T1000 (cell line): ENCODE measurements around the gene WEE2.
"Not testable (repeated sequence)": the region's sequence is repeated elsewhere in the genome, so short reads cannot be mapped to it uniquely, and the experiment has no call there.

Experiments used
- DNase-seq: peaks from one replicate; lab custom pipeline; 2025; ENCODE audit warnings: mixed read lengths; lab: John Stamatoyannopoulos, UW

WEE2 gene

GRCh38 chr7:141708351-141708750 lies at the start of gene WEE2:
TSS of gene WEE2 (plus strand) at chr7:141708353. CDS start at chr7:141708759, 406 bp downstream.
- DNase-seq = no peak

GRCh38 chr7:141659501-141659900 lies 48.7 kb upstream of the WEE2 start:
- no peak for DNase-seq

GRCh38 chr7:141660259-141660658 lies 47.9 kb upstream of the WEE2 start:
- no peak for DNase-seq

GRCh38 chr7:141663081-141663849 lies 44.9 kb upstream of the WEE2 start:
- no peak for DNase-seq

- no peak for DNase-seq
Measured at GRCh38 chr7:141664450-141664849, 43.7 kb upstream of the WEE2 start.

GRCh38 chr7:141665208-141666035 lies 42.7 kb upstream of the WEE2 start:
- no peak for DNase-seq

- DNase-seq = no peak
Measured at GRCh38 chr7:141666071-141666470, 42.1 kb upstream of the WEE2 start.

- DNase-seq = no peak
Measured at GRCh38 chr7:141668853-141669252, 39.3 kb upstream of the WEE2 start.

- DNase-seq = no peak
Measured at GRCh38 chr7:141671705-141672496, 36.3 kb upstream of the WEE2 start.

GRCh38 chr7:141673346-141673745 lies 34.8 kb upstream of the WEE2 start:
- no peak for DNase-seq

- no peak for DNase-seq
Measured at GRCh38 chr7:141674171-141674671, 33.9 kb upstream of the WEE2 start.

GRCh38 chr7:141674702-141675101 lies 33.5 kb upstream of the WEE2 start:
- DNase-seq = no peak

GRCh38 chr7:141675436-141676215 lies 32.5 kb upstream of the WEE2 start:
- DNase-seq = no peak

- DNase-seq = no peak
Measured at GRCh38 chr7:141676618-141677017, 31.5 kb upstream of the WEE2 start.

- no peak for DNase-seq
Measured at GRCh38 chr7:141679014-141679413, 29.1 kb upstream of the WEE2 start.

GRCh38 chr7:141685285-141686023 lies 22.7 kb upstream of the WEE2 start:
- DNase-seq = no peak

- no peak for DNase-seq
Measured at GRCh38 chr7:141686074-141686473, 22.1 kb upstream of the WEE2 start.

- no peak for DNase-seq
Measured at GRCh38 chr7:141686670-141687069, 21.5 kb upstream of the WEE2 start.

GRCh38 chr7:141688043-141688442 lies 20.1 kb upstream of the WEE2 start:
- DNase-seq = no peak

GRCh38 chr7:141689072-141689825 lies 18.9 kb upstream of the WEE2 start:
- not testable (repeated sequence) for DNase-seq
